OCI-M2 (cell line): ENCODE measurements around the gene NCLN.
"Not testable (repeated sequence)": the region's sequence is repeated elsewhere in the genome, so short reads cannot be mapped to it uniquely, and the experiment has no call there.

Experiments
- DNase-seq: peaks from one replicate; lab custom pipeline; 2025; ENCODE audit not compliant: unreplicated experiment; lab: John Stamatoyannopoulos, UW

NCLN gene

GRCh38 chr19:3222709-3223108 lies 37.0 kb downstream of the NCLN start:
- DNase-seq = no peak

GRCh38 chr19:3224346-3225168 lies 38.8 kb downstream of the NCLN start, which contains the start of gene CELF5:
TSS of gene CELF5 (plus strand) at chr19:3224661. CDS start at chr19:3224740, 79 bp downstream.
- DNase-seq = no peak

- DNase-seq = no peak
Observed at GRCh38 chr19:3225169-3225485, 39.4 kb downstream of the NCLN start.

- no peak for DNase-seq
Observed at GRCh38 chr19:3225677-3226093, 40.0 kb downstream of the NCLN start.

GRCh38 chr19:3227054-3227626 lies 41.4 kb downstream of the NCLN start:
- no peak for DNase-seq

- DNase-seq = no peak
Observed at GRCh38 chr19:3229346-3229743, 43.6 kb downstream of the NCLN start.

GRCh38 chr19:3229888-3230496 lies 44.3 kb downstream of the NCLN start:
- no peak for DNase-seq

- DNase-seq = no peak
Observed at GRCh38 chr19:3231288-3231687, 45.6 kb downstream of the NCLN start.

- no peak for DNase-seq
Observed at GRCh38 chr19:3233116-3233515, 47.4 kb downstream of the NCLN start.

- no peak for DNase-seq
Observed at GRCh38 chr19:3233831-3234230, 48.1 kb downstream of the NCLN start.

- no peak for DNase-seq
Observed at GRCh38 chr19:3234800-3235199, 49.1 kb downstream of the NCLN start.

- DNase-seq = not testable (repeated sequence)
Observed at GRCh38 chr19:3235604-3236003, 49.9 kb downstream of the NCLN start.

GRCh38 chr19:3236272-3236671 lies 50.5 kb downstream of the NCLN start:
- no peak for DNase-seq

GRCh38 chr19:3238066-3238561 lies 52.4 kb downstream of the NCLN start:
- no peak for DNase-seq

GRCh38 chr19:3239367-3239766 lies 53.6 kb downstream of the NCLN start:
- no peak for DNase-seq

GRCh38 chr19:3243819-3244700 lies 58.3 kb downstream of the NCLN start:
- no peak for DNase-seq

GRCh38 chr19:3245050-3245449 lies 59.3 kb downstream of the NCLN start:
- no peak for DNase-seq

- DNase-seq = no peak
Observed at GRCh38 chr19:3248728-3249326, 63.1 kb downstream of the NCLN start.

- DNase-seq = no peak
Observed at GRCh38 chr19:3249408-3249807, 63.7 kb downstream of the NCLN start.

GRCh38 chr19:3250675-3251074 lies 64.9 kb downstream of the NCLN start:
- no peak for DNase-seq

GRCh38 chr19:3251229-3251628 lies 65.5 kb downstream of the NCLN start:
- no peak for DNase-seq
